Hematopoietic multipotent progenitor cell treated with erythropoietin and hydrocortisone succinate and interleukin-3 and kit ligand, for 8 days (in vitro differentiated cells): ENCODE results near the gene SERTAD1.
"Not testable (repeated sequence)": the region's sequence is repeated elsewhere in the genome, so short reads cannot be mapped to it uniquely, and the experiment has no call there.

Source experiments
- DNase-seq: peaks from one replicate; pipeline ENCODE4 v3.0.0-alpha.2; 2015

The SERTAD1 gene

DNA sequence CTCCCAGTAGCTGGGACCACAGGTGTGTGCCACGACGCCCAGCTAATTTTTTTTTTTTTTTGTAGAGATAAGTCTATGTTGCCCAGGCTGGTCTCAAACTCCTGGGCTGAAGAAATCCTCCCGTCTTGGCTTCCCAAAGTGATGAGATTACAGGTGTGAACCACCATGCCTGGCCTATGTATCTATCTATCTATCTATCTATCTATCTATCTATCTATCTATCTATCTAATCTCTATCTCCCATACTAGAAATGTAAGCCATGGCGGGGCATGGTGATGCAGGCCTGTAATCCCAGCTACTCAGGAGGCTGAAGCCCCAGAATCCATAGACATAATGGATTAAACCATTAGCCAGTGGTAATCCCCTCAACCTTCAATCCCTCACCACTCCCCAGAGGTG is 24.9 kb upstream of the SERTAD1 start:
- DNase-seq = no peak

DNA sequence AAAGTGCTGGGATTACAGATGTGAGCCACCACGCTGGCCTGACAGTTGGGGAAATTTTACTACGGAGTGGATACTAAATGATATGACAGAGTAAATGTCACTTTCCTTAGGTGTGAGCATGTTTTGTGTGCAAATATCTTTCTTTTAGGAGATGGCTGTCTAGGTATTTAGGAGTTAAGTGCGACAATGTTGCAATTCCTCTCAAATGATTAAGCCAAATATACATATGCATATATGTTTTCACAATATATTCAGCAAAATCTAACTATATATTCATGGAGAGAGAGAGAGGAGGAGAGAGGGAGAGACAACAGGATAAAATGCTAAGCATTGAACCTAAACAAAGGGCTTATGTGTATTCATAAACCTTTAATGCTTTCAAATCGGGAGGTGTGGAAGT is 23.7 kb upstream of the SERTAD1 start:
- DNase-seq = no peak

DNA sequence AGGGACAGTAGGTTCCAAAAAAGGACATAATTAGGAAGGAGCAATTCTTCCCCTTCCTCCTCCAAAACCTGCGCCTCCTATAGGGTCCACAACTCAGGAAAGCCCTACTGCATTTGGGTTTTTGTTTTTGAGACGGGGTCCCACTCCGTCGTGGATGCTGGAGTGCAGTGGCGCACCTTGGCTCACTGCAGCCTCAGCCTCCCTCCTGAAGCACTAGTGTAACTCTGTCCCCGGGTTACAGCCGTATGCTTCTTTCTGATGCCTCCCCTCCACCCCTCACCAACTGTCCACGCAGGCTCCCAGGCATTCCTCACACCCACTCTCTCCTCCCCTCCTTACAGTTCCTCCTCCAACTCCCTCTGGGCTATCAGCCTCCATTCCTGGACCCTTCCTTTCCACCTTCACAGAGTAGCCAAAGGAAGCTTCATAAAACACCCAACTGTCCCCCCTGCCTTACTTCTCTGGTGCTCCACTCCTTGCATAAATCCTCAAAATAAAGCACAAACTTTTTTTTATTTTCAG is 20.5 kb upstream of the SERTAD1 start:
- DNase-seq = no peak

DNA sequence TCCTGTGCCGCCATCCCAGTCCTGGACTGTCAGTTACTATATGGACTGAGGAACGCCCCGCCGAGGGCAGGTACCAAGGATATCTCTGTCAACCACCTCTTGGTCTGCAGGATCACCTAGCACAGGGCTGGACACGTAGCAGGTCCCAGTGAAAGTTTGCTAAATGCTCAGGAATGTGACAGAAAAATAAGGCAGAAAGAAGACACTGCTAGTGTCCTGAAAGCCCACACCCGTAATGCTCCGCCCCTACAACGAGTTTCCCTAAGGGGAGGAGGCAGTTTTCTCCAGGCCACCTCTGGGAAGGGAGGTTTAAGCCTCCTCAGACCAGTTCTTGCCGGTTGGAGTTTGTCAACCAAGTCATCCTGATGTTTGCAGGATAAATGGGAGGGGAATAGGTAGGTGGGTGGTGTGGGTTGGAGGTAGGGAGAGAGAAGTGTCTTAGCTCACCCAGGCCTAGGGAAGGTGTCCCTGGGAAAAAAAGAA is 20.0 kb upstream of the SERTAD1 start:
- DNase-seq = peak; percentile 56

DNA sequence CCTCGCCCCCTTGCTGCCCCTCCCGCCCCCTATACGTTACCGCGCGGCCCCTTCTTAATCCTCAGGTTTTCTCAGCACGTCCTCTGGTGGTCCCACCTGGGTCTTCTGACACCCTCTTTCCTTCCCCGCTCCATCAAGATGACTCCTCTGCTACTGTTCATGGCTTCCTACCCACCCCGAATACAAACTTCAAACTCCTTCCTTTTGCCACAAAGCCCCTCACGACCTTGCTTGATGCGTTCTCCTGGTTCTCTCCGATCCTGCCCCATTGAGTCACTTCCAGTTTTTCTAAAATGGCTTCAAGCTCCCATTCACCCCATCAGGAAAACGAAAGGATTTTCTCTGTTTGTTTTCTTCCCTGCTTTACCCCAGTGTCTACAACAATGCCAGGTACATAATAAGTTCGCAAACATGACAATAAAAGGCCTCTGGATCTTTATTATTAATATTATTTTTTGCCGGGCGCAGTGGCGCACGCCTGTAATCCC is 19.1 kb upstream of the SERTAD1 start:
- DNase-seq = no peak

DNA sequence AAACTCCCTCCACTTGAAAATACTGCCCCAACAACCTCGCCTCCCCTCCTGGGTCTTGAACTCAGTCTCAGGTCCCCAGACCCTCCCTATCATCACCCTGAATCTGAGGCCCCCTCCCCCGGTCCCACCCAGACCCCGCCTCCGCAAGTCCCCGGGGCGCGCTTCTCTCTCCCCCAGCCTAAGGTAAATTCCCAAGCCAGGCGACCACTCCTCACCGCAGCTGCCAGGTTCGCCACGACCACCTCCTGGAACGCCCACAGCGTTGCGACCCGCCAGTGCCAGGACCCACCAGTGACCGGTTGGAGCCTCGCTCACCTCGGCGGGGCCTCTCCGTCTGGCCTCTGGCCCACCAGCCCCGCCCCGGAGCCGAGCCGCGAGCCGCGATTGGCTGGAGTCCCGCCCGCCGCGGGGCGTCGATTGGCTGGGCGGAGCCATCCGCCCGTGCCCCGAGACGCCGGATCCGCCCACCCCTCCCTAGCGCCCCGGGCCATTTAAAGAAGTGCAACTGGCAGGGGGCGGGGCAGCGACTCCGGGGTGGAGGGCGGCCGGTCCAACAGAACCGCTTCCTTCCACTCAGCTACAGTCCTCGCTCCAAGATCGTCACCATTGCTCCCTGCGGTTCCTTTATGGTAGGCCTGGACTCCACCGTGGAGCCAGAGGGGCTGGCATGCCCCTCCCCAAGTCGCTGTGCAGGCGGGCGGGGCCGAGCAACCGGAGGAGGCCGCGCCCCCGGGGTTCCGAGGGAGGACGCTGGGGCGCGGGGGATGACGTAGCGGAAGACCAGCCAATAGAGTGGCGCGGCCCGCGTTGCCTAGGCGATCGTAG is 18.4 kb upstream of the SERTAD1 start, which contains the start of gene SERTAD3:
Gene SERTAD3, minus strand, starts transcription at position 336 of the 825 bp plus-strand sequence. CDS start 2,255 bp downstream, outside the sequence.
- DNase-seq = peak; percentile 93

DNA sequence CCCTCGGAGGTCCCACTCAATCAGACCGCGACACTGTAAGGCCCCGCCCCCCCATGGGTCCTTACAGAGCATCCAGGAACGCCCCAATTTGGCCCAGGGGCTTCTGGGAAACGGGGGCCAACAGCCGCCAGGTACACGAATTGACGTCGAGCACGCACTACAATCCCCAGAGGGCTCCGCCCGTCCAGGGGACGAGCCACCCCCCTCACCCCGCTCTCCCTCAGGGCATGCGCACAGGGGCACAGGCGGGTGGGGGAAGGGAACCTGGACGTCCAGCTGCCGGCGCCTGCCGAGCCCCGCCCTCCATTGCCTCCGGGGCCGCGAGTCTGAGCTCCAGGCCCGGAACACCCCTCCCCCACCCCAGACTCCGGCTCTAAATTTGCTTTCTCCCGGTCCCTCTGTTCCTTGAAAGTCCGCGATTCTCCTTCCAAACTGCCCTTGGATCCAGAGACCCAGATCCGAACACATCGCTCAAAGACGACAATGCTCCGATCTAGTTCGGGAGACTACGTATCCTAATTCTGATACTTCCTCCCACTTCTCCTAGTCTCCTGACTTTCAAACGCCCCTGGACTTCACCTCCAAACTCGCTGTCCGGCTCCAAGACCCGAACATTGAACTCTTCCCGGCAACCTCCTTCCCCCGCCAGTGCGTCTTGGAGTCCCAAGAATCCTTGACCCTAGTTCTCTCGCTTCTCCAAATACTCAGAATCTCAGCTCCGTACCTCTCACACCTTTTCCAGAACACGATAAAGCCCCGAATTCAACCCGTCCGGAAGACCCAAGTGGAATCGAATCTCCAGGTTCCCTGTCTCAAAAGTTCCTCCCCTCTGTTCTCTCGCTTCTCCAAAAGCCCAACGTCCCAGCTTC is 17.6 kb upstream of the SERTAD1 start:
- DNase-seq = peak; percentile 100

DNA sequence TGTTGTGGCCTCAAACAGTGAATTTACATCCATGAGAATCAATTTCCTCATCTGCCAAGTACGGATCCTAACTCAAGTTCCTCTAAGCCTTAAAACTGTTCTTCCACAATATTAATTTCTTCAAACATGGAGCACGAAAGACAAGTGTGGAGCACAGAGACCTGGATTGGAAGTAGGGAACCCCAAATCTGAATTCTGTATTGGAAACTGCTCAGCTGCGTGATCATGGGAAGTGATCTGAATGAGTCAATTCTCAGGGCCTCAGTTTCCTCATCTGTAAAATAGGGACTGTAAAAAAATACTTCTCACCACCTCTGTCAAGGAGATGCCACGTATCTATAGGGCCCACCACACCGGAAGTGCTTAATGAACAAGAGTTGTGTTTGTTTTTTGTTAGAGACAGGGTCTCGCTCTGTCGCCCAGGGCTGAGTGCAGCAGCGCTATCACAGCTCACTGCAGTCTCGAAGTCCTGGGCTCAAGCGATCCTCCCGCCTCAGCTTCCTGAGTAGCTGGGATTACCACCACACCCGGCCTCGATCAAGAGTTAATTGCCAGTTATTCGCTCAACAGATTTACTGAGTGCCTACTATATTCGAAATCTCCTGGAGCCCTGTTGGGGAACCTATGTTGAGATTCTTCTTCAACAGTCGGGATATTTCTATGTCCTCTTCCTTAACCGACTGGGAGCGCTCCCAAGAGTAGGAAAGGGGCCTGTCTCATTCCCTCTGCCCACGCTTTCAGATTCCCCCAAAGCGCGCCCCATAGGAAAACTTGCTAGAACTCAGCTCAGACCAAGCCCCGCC is 16.7 kb upstream of the SERTAD1 start:
- no peak for DNase-seq

DNA sequence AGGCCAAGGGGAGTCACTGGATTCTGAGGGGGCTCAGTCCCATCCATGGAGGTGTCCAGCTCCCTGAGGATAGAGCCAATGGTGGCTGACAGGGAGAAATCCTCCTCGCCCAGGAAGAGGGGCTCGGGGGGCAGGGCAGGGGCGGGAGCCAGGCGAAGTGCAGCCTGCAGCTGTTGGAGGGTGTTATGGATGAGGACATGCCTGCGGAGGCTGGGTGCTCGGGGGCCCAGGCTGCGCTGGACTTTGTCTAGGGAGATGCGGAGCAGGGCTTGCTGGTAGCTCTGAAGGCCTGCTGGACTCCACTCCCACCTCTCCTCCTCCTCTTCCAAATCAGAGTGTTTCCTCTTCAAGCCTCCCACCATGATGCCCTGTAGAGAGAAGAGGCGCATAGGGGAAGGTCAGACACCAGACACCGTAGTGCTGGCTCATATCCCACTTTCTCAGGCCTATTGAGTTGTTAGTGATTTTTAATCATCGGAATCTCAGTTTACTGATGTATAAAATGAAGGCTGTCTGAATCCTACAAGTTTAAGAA is 16.0 kb upstream of the SERTAD1 start:
- no peak for DNase-seq

DNA sequence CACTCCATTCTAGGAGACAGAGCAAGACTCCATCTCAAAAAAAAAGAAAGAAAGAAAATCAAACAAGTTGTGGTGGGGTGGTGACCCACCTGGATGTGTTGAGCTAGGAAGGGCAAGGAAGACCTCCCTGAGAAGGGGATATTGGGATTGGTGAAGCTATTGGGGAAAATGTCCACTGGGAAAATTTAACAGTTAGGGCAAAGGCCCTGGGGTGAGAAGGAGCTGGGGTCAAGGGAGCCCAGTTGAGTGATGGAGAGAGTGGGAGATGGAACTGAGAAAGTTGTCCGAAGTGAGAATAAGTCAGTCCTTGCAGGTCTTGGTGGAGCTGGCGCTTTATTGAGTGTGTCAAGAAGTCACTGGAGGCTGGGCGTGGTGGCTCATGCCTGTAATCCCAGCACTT is 12.5 kb upstream of the SERTAD1 start:
- DNase-seq = no peak

DNA sequence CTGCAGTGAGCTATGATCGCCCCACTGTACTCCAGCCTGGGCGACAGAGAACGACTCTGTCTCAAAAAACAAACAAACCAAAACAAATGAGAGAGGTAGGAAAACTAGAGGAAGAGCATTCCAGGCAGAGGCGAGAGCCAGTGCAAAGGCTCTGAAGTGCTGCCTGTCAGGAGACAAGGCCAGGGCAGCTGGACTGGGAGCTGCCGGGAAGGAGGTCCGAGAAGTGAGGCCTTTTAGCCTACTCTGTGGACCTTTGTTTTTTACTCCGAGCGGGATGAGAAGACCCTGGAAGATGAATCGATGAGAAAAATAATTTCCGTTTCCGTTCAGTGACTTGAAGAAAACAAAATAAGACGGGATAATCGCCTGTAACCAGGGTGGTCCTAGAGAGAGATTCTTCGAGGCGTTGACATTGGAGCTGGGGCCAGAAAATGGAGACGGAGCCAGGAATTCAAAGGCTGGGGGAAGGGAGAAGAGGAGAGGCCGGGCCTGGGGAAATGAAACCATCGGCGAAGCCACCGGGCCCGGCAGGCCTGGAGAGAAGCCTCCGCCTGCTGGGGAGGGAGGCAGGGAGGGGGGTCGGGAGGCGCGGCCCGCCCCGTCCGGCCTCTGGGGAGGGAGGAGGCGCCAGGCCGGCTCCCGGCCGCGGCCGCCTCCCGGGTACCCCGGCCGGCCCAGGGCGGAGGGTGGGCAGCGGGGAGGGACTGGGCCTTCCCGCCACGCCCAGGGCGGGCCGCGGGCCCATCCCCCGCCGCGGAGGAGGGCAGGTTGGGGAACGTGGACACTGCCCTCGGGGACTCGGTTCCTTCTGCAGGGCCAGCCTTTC is 7.8 kb upstream of the SERTAD1 start:
- peak; percentile 83 for DNase-seq

DNA sequence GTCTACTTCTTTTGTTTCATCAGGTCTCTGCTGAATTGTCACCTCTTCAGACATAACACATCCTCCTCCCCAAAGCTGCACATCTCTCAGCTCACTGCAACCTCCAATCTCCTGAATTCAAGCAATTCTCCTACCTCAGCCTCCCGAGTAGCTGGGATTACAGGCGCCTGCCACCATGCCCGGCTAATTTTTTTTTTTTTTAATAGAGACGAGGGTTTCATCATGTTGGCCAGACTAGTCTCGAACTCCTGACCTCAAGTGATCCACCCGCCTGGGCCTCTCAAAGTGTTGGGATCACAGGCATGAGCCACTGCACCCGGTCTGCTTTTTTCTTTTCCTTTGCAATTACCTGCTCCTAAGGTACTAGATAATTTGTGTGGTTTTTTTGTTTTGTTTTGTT is 7.0 kb upstream of the SERTAD1 start:
- not testable (repeated sequence) for DNase-seq

DNA sequence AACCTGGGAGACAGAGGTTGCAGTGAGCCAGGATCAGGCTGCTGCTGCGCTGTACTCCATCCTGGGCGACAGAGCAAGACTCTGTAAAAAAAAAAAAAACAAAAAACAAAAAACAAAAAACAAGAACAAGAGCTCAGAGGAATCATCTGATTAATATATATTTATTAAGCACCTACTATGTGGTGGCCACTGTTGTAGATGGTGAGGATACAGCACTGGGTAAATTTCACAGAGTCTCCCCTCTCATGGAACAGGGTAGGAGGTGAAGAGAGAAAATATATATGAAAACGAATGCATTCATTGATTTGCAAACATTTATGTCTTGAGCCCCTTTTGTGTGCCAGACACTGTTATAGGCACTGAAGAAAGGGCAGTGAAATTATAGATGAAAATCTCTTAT is 5.9 kb upstream of the SERTAD1 start:
- no peak for DNase-seq

DNA sequence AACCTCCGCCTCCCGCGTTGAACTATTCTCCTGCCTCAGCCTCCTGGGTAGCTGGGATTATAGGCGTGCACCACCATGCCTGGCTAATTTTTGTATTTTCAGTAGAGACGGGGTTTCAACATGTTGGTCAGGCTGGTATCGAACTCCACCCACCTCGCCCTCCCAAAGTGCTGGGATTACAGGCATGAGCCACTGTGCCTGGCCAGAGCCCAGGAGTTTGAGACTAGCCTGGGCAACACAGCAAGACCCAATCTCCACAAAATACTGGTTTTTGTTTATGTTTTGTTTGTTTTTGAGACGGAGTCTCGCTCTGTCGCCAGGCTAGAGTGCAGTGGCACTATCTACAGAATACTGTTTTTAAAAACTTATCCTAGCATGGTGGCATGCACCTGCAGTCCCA is 4.5 kb upstream of the SERTAD1 start:
- not testable (repeated sequence) for DNase-seq

DNA sequence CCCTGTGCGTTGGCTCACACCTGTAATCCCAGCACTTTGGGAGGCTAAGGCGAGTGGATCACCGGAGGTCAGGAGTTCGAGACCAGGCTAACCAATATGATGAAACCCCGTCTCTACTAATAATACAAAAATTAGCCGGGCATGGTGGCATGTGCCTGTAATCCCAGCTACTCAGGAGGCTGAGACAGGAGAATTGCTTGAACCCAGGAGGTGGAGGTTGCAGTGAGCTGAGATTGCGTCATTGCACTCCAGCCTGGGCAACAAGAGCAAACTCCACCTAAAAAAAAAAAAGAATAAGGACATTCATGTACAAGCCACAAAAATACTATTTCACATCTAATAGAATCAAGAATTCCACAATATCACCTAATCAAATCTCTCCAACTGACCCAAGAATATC is 2.4 kb upstream of the SERTAD1 start:
- not testable (repeated sequence) for DNase-seq

DNA sequence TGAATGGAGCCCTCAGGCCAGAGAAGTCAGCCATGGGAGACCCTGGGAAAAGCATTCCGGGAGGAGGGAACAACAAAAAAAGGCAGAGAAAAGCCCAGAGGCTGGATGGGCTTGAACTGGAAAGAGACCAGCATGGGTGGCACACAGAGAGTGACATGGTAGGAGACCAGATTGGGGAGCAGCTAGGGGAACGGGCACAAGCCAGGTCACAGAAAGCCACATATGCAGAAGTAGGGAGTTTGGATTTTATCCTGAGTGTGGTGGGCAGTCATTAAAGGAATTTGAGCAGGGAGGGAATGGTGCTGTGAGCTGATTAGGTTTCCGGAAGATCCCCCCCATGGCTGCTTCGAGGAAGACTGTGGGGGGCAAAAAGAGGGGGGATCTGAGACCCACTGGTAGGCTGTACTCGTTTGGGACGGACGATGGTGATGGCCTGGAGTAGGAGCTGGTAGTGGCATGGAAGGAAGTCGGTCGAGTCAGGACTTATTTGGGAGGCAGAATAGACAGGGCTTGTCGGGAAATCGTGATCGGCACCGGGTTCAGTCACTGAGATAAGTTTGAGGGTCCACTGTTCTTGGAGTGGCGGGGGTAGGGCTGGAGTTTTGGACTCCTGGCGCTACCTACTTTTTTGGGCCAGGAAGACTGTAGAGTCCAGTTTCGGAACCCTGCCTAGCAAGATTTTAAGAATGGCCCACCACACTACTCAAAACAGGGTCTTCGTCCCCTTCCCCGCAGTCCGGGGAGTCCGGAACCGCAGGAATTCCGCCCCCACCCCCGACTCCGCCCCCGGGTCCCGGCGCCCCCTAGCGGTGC is 949 bp downstream of the SERTAD1 start:
- DNase-seq = no peak

DNA sequence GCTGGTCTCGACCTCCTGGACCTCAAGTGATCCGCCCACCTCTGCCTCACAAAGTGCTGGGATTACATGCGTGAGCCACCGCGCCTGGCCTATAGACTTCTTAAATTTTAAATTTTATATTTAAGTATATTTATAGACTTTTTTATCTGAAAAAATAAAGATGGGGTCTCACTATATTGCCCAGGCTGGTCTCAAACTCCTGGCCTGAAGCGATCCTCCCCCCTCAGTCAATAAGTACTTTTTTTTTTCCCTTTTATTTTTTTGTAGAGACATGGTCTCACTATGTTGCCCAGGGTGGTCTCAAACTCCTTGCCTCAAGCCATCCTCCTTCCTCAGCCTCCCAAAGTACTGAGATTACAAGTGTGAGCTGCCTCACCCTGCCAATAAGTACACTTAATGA is 1.9 kb downstream of the SERTAD1 start:
- DNase-seq = no peak

DNA sequence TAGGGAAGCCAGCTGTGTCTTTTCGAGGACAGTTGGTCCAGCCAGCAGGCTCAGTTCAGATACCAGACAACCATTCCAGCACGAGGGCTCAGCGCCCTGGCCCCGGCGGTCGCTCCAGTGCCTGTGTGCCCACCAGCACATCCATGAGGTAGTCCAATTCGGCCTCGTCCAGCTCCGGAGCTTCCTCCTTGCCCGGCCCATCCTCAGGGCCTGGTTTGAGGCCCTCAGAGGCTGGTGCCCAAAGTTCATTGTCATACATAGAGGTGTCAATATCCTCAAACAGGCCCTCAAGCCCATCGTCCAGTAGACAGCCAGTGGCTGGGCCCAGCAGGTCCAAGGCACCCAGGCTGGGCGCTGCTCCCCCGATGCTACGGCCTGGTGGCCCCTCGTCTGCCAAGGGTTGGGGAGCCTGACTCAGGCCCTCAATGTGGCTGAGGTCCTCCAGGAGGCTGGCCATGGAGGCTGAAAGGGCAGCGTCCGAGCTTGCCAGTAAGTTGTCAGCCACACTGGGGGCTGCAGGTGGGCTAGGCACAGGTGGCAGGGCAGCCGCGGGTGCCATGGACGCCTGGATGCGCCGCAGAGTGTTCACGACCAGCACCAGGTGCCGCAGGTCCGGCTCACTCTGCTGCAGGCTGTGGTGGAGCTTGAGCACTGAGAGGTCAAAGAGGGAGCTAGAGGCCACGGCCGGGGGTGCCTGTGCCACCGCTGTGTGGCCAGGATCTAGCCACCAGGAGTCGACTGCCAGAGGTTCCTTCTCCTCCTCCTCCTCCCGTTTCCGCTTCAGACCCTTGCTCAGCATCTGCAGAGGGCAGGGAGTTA is 2.8 kb downstream of the SERTAD1 start:
- no peak for DNase-seq

DNA sequence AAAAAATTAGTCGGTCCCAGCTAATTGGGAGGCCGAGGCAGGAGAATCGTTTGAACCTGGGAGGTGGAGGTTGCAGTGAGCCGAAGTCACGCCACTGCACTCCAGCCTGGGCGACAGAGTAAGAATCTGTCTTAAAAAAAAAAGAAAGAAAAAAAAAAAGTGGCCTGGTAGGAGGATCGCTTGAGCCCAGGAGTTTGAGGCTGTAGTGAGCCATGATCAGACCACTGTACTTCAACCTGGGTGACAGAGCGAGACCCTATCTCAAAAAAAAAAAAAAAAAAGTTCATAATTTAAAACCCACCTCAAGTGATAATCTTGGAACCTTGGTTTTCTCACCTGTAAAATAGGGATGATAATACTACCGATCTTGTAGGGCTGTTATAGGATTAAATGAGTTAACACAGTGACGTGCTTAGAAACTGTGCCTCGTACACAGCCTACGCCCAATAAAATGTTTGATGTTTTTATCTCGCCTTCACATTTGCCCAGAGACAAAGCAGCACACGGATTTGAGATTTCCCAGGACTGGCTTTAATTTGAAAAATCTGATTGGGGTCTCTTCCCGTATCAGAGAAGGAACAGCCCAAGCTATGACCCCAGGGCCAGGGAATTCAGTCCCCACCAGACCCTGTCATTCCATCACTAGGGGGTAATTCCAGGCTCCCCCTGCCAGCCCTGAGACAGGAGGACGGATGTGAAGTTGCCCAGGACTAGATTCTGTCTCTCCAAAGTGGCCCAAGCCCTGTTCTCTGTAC is 3.6 kb downstream of the SERTAD1 start:
- peak; percentile 53 for DNase-seq
